GM23338 (cell line): Measurements from ENCODE around the gene IL1A. TPM values are rescaled to one million over a fixed set of nuclear protein-coding genes. Genes with fewer than 3 reads are reported as not detected.

Experiments used
- ATAC-seq: fragments of 200-7000 bp; cut with Tn5 transposase; 3 replicates; pipeline ENCODE4 v1.9.1; 2020
- DNase-seq: peaks from one replicate; pipeline ENCODE4 v3.0.0-alpha.2; 2015; ENCODE audit warnings: low spot score
- H2AFZ ChIP-seq: fragments of 200-600 bp; sonication (generic); 2 replicates; pipeline ENCODE4 v1.8.0; 2016; ENCODE audit warnings: antibody characterized with exemption, mild to moderate bottlenecking, moderate library complexity
- H3F3A ChIP-seq: fragments of 200-600 bp; sonication (generic); replicated peaks from 2 replicates; pipeline ENCODE4 v1.8.0; 2017; ENCODE audit warnings: antibody characterized with exemption, mixed run types, low read depth
- H3K27ac ChIP-seq: fragments of 200-600 bp; sonication (generic); 2 replicates; pipeline ENCODE4 v1.6.1; 2016; ENCODE audit warnings: low read depth
- H3K27me3 ChIP-seq: fragments of 200-600 bp; sonication (generic); 2 replicates; pipeline ENCODE4 v1.8.0; 2016; ENCODE audit warnings: mild to moderate bottlenecking, mixed run types, moderate library complexity; ENCODE audit not compliant: insufficient read depth
- H3K36me3 ChIP-seq: fragments of 200-600 bp; sonication (generic); 2 replicates; pipeline ENCODE4 v1.8.0; 2016; ENCODE audit warnings: mild to moderate bottlenecking; ENCODE audit not compliant: insufficient read depth
- H3K4me1 ChIP-seq: fragments of 200-600 bp; sonication (generic); 2 replicates; pipeline ENCODE4 v1.8.0; 2016; ENCODE audit warnings: mild to moderate bottlenecking, moderate library complexity; ENCODE audit not compliant: insufficient read depth
- H3K4me2 ChIP-seq: fragments of 200-600 bp; sonication (generic); 2 replicates; pipeline ENCODE4 v1.7.1; 2017; ENCODE audit warnings: mixed run types
- H3K4me3 ChIP-seq: fragments of 200-600 bp; sonication (generic); 2 replicates; pipeline ENCODE4 v1.6.1; 2016; ENCODE audit warnings: mixed run types
- H3K79me2 ChIP-seq: fragments of 200-600 bp; sonication (generic); replicated peaks from 2 replicates; pipeline ENCODE4 v1.8.0; 2017; ENCODE audit warnings: mild to moderate bottlenecking; ENCODE audit not compliant: insufficient read depth
- H3K9me2 ChIP-seq: fragments of 200-600 bp; sonication (generic); 2 replicates; pipeline ENCODE4 v1.8.0; 2017; ENCODE audit not compliant: insufficient read depth
- H4K20me1 ChIP-seq: fragments of 200-600 bp; sonication (generic); replicated peaks from 2 replicates; pipeline ENCODE4 v1.8.0; 2017; ENCODE audit warnings: mild to moderate bottlenecking; ENCODE audit not compliant: insufficient read depth
- H3K27ac Mint-ChIP-seq: 2 replicates; pipeline ENCODE4 v1.8.0; 2020; ENCODE audit warnings: inconsistent platforms, mild to moderate bottlenecking, moderate library complexity, mixed read lengths
- H3K27me3 Mint-ChIP-seq: 3 replicates; pipeline ENCODE4 v1.8.0; 2022; ENCODE audit warnings: low read depth, mild to moderate bottlenecking, moderate library complexity, mixed read lengths, inconsistent platforms; ENCODE audit not compliant: insufficient read depth, poor library complexity
- H3K36me3 Mint-ChIP-seq: 3 replicates; pipeline ENCODE4 v1.8.0; 2021; ENCODE audit warnings: low read depth, mild to moderate bottlenecking, inconsistent platforms, moderate library complexity, mixed read lengths
- H3K4me1 Mint-ChIP-seq: 3 replicates; pipeline ENCODE4 v1.8.0; 2020; ENCODE audit warnings: mild to moderate bottlenecking, inconsistent platforms, mixed read lengths
- H3K4me3 Mint-ChIP-seq: 3 replicates; pipeline ENCODE4 v1.8.0; 2021; ENCODE audit warnings: moderate library complexity, mild to moderate bottlenecking, inconsistent platforms, mixed read lengths
- H3K9me3 Mint-ChIP-seq: 3 replicates; pipeline ENCODE4 v1.8.0; 2020; ENCODE audit warnings: moderate library complexity, mild to moderate bottlenecking, inconsistent platforms, mixed read lengths
- CREB1 ChIP-seq: fragments of 250-450 bp; sonication (Bioruptor Pico); IDR thresholded peaks from 2 replicates; pipeline ENCODE4 v1.5.0; 2020; ENCODE audit warnings: low read depth, mild to moderate bottlenecking, moderate library complexity
- ETS1 ChIP-seq: IDR thresholded peaks from 2 replicates; pipeline ENCODE4 v1.6.1; 2016; ENCODE audit warnings: antibody characterized with exemption
- EZH2 ChIP-seq: fragments of 200-600 bp; sonication (generic); IDR thresholded peaks from one replicate; pipeline ENCODE4 v1.8.0; 2017; ENCODE audit warnings: antibody characterized with exemption, mild to moderate bottlenecking, low read depth; ENCODE audit not compliant: unreplicated experiment
- EZH2phosphoT487 ChIP-seq: fragments of 200-600 bp; sonication (generic); IDR thresholded peaks from one replicate; pipeline ENCODE4 v1.8.1; 2018; ENCODE audit warnings: antibody characterized with exemption; ENCODE audit not compliant: unreplicated experiment
- JUNB ChIP-seq: IDR thresholded peaks from one replicate; pipeline ENCODE4 v1.6.1; 2016; ENCODE audit warnings: antibody characterized with exemption; ENCODE audit not compliant: unreplicated experiment
- NANOG ChIP-seq: IDR thresholded peaks from 2 replicates; pipeline ENCODE4 v1.6.1; 2016; ENCODE audit warnings: antibody characterized with exemption, borderline replicate concordance
- POLR2AphosphoS5 ChIP-seq: IDR thresholded peaks from 2 replicates; pipeline ENCODE4 v1.6.1; 2016; ENCODE audit warnings: antibody characterized with exemption, low read depth
- STAT1 ChIP-seq: IDR thresholded peaks from one replicate; pipeline ENCODE4 v1.6.1; 2016; ENCODE audit warnings: antibody characterized with exemption; ENCODE audit not compliant: unreplicated experiment
- ZNF114 ChIP-seq: fragments of 250-450 bp; sonication (Bioruptor Pico); IDR thresholded peaks from 2 replicates; pipeline ENCODE4 v1.5.0; 2020; ENCODE audit warnings: mild to moderate bottlenecking, moderate library complexity
- ZNF331 ChIP-seq: fragments of 250-450 bp; sonication (Bioruptor Pico); IDR thresholded peaks from 2 replicates; pipeline ENCODE4 v1.5.0; 2020; ENCODE audit warnings: low read depth, mild to moderate bottlenecking, moderate library complexity
- ZNF462 ChIP-seq: fragments of 250-450 bp; sonication (Bioruptor Pico); IDR thresholded peaks from 2 replicates; pipeline ENCODE4 v1.5.0; 2020; ENCODE audit warnings: mild to moderate bottlenecking, moderate library complexity
- polyA plus RNA-seq: library from polyadenylated mRNA; unstranded; fragments of >200 nt; fragmentation: Nextera tagmentation; extraction: Ambion mirVana; gene quantifications from 2 replicates; pipeline ENCODE4 v1.2.1, GENCODE V29; 2016
- total RNA-seq: library from RNA; depleted of rRNA; stranded (reverse); fragments of >200 nt; shearing (Covaris generic); gene quantifications from 2 replicates; pipeline ENCODE4 v1.2.3, GENCODE V29; 2014
- TF ChIP-seq, protein P1 (sequence below), 2 experiments: fragments of 200-600 bp in 1 of 2; sonication (generic) in 1 of 2; conservative IDR thresholded peaks; 2 replicates each; pipeline versions ENCODE4 v1.5.1 to v1.6.1; 2016 to 2017; ENCODE audit warnings: antibody characterized with exemption in 2 of 2, low read depth in 2 of 2, mild to moderate bottlenecking in 2 of 2, moderate library complexity in 1 of 2
- TF ChIP-seq, protein P2 (sequence below): IDR thresholded peaks from one replicate; pipeline ENCODE4 v1.6.1; 2018; ENCODE audit warnings: antibody characterized with exemption; ENCODE audit not compliant: unreplicated experiment

The IL1A gene
- total and polyA plus RNA-seq, 2 experiments from 2014 or later, result 0.65 to 0.73 TPM

GRCh38 chr2:112776113-112776512 is 8.2 kb downstream of the IL1A start:
- Histone ChIP-seq H3K9me2 (no peaks in the 10 kb centered on the region), H3K27ac (no peak overlapping the region), H3K36me3 (no peaks in the 10 kb centered on the region), H3K27me3 (no peaks in the 10 kb centered on the region), H3K79me2 (no peaks in the 10 kb centered on the region), H3K4me3 (no peak overlapping the region), H4K20me1 (no peaks in the 10 kb centered on the region), H2AFZ (no peak overlapping the region), H3K4me2 (no peak overlapping the region), H3F3A (no peaks in the 10 kb centered on the region), H3K4me1 (no peaks in the 10 kb centered on the region)
- Mint-ChIP-seq H3K36me3 (no peaks in the 10 kb centered on the region), H3K4me3 (no peak overlapping the region), H3K27me3 (no peaks in the 10 kb centered on the region), H3K4me1 (peaks cover 3% of the 10 kb centered on the region; the same call in 2 of the 3 replicates), H3K27ac (no peak overlapping the region), H3K9me3 (no peaks in the 10 kb centered on the region)
- ATAC-seq (no peak), DNase-seq (no peak)
- TF ChIP-seq EZH2phosphoT487 (no peak), EZH2 (no peak), ZNF462 (CRISPR knock-in tag) (no peak), ZNF331 (CRISPR knock-in tag) (no peak), JUNB (no peak), NANOG (no peak), POLR2AphosphoS5 (no peak), STAT1 (no peak), CREB1 (no peak), ZNF114 (CRISPR knock-in tag) (no peak), ETS1 (no peak)
- TF ChIP-seq, protein P1, sequence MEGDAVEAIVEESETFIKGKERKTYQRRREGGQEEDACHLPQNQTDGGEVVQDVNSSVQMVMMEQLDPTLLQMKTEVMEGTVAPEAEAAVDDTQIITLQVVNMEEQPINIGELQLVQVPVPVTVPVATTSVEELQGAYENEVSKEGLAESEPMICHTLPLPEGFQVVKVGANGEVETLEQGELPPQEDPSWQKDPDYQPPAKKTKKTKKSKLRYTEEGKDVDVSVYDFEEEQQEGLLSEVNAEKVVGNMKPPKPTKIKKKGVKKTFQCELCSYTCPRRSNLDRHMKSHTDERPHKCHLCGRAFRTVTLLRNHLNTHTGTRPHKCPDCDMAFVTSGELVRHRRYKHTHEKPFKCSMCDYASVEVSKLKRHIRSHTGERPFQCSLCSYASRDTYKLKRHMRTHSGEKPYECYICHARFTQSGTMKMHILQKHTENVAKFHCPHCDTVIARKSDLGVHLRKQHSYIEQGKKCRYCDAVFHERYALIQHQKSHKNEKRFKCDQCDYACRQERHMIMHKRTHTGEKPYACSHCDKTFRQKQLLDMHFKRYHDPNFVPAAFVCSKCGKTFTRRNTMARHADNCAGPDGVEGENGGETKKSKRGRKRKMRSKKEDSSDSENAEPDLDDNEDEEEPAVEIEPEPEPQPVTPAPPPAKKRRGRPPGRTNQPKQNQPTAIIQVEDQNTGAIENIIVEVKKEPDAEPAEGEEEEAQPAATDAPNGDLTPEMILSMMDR (conservative IDR thresholded peaks at IDR 0.05; ENCODE audit: low read depth in 2 of 2), result no peak
- TF ChIP-seq, protein P2, sequence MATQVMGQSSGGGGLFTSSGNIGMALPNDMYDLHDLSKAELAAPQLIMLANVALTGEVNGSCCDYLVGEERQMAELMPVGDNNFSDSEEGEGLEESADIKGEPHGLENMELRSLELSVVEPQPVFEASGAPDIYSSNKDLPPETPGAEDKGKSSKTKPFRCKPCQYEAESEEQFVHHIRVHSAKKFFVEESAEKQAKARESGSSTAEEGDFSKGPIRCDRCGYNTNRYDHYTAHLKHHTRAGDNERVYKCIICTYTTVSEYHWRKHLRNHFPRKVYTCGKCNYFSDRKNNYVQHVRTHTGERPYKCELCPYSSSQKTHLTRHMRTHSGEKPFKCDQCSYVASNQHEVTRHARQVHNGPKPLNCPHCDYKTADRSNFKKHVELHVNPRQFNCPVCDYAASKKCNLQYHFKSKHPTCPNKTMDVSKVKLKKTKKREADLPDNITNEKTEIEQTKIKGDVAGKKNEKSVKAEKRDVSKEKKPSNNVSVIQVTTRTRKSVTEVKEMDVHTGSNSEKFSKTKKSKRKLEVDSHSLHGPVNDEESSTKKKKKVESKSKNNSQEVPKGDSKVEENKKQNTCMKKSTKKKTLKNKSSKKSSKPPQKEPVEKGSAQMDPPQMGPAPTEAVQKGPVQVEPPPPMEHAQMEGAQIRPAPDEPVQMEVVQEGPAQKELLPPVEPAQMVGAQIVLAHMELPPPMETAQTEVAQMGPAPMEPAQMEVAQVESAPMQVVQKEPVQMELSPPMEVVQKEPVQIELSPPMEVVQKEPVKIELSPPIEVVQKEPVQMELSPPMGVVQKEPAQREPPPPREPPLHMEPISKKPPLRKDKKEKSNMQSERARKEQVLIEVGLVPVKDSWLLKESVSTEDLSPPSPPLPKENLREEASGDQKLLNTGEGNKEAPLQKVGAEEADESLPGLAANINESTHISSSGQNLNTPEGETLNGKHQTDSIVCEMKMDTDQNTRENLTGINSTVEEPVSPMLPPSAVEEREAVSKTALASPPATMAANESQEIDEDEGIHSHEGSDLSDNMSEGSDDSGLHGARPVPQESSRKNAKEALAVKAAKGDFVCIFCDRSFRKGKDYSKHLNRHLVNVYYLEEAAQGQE, result no peak
